Breast epithelium (tissue), 3 donors: Measurements from ENCODE around the gene ATP6V0E2.

ENCODE experiments used
- POLR2A ChIP-seq: fragments of 450-650 bp; IDR thresholded peaks from one replicate; pipeline ENCODE4 v1.6.1; 2016; ENCODE audit warnings: antibody characterized with exemption, mild to moderate bottlenecking, moderate library complexity
- TF ChIP-seq, protein P1 (sequence below), 3 donors: fragments of 450-650 bp; IDR thresholded peaks; one replicate each; pipeline ENCODE4 v1.5.1; 2016 to 2017; ENCODE audit warnings: antibody characterized with exemption in 3 of 3, mild to moderate bottlenecking in 3 of 3, moderate library complexity in 3 of 3

DNA sequence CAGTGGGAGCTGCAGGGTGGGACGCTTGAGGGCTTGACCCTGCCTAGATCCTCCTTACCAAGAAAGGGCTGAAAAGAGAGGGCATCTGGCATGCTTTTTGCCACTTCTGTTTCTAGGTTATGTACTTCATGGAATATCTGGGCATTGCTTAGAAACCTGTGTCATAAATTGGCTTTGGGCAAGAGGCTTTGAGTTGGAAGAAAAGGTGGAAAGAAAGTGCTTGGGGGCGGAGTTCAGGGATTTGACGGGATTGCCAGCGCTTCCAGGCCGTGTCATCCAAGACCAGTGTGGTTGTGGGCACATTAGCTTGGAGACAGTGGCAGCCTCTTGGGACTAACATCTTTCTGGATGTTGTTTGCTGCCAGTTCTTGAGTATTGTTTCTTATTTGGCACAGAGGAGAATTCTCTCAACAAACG, 34.8 kb upstream of the ATP6V0E2 start:
- no peak for TF ChIP-seq POLR2A
- TF ChIP-seq, protein P1, sequence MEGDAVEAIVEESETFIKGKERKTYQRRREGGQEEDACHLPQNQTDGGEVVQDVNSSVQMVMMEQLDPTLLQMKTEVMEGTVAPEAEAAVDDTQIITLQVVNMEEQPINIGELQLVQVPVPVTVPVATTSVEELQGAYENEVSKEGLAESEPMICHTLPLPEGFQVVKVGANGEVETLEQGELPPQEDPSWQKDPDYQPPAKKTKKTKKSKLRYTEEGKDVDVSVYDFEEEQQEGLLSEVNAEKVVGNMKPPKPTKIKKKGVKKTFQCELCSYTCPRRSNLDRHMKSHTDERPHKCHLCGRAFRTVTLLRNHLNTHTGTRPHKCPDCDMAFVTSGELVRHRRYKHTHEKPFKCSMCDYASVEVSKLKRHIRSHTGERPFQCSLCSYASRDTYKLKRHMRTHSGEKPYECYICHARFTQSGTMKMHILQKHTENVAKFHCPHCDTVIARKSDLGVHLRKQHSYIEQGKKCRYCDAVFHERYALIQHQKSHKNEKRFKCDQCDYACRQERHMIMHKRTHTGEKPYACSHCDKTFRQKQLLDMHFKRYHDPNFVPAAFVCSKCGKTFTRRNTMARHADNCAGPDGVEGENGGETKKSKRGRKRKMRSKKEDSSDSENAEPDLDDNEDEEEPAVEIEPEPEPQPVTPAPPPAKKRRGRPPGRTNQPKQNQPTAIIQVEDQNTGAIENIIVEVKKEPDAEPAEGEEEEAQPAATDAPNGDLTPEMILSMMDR (IDR thresholded peaks at IDR 0.05): no peak
